ENCODE data around the gene GSK3B. TPM values are rescaled to one million over a fixed set of nuclear protein-coding genes. Genes with fewer than 3 reads are reported as not detected.

The GSK3B gene
- total RNA-seq, 1 experiment from 2014 or later, result 50.0 TPM

GRCh38 chr3:119981386-119981785, 112.9 kb downstream of the GSK3B start:
- H3K4me3 ChIP-seq (replicated peaks in 1 of 2; ENCODE audit: low read depth in 1 of 2, low read length in 2 of 2), result no peak overlapping the region
- intact Hi-C loops (cut with micrococcal nuclease), result no loop called here
- POLR2A ChIA-PET, result no interaction called here
- TF ChIP-seq EGR1 (IDR thresholded peaks at IDR 0.05; ENCODE audit: low read depth) (no peak), SP1 (IDR thresholded peaks at IDR 0.05; ENCODE audit: low read depth) (no peak), POLR2AphosphoS5 (IDR thresholded peaks at IDR 0.05; ENCODE audit: low read depth, low read length) (no peak), JUND (IDR thresholded peaks at IDR 0.05) (no peak), CTCF (IDR thresholded peaks at IDR 0.05 in 2 of 3, conservative IDR thresholded peaks at IDR 0.05 in 1 of 3; ENCODE audit: borderline replicate concordance in 1 of 3, insufficient read depth in 1 of 3, low read depth in 2 of 3, low read length in 2 of 3) (no peak)
- DNase-seq (ENCODE audit: low read depth, low spot score) (no peak), ATAC-seq (no peak)
- H3K9me2 ChIP-seq (ENCODE audit: insufficient read depth), result no peaks in the 10 kb centered on the region
- CTCF ChIA-PET, result no interaction called here
- no peaks in the 10 kb centered on the region for H3K4me1 ChIP-seq (ENCODE audit: control insufficient read depth in 1 of 2, insufficient read depth in 2 of 2, low read length in 2 of 2)
- H3K4me2 ChIP-seq (ENCODE audit: low read length), result no peak overlapping the region
- no peaks in the 10 kb centered on the region for H3K36me3 ChIP-seq (ENCODE audit: control insufficient read depth in 1 of 2, insufficient read depth in 2 of 2, low read length in 2 of 2)
- BruUV-seq (replicated peaks), result no TSS peak
- no peak overlapping the region for H3K9ac ChIP-seq (ENCODE audit: low read length)
- H3K27me3 ChIP-seq (ENCODE audit: insufficient read depth, low read length), result no peaks in the 10 kb centered on the region
- H2AFZ ChIP-seq (ENCODE audit: low read depth, low read length, poor library complexity, severe bottlenecking), result no peak overlapping the region
- H3K9me3 ChIP-seq (ENCODE audit: control insufficient read depth in 1 of 2, insufficient read depth in 1 of 2, low read depth in 1 of 2, low read length in 2 of 2), result no peaks in the 10 kb centered on the region
- no peak overlapping the region for H3K27ac ChIP-seq (ENCODE audit: low read depth, low read length)
- H4K20me1 ChIP-seq (ENCODE audit: insufficient read depth), result no peaks in the 10 kb centered on the region
- peaks cover 33% of the 10 kb centered on the region for H3K79me2 ChIP-seq (ENCODE audit: insufficient read depth, low read length)
- RAD21 ChIA-PET (ENCODE audit: low non-redundant PET in 1 of 2, low total read pairs in 2 of 2, uncharacterized antibody in 2 of 2, unreplicated experiment in 2 of 2), result no interaction called here

DNA sequence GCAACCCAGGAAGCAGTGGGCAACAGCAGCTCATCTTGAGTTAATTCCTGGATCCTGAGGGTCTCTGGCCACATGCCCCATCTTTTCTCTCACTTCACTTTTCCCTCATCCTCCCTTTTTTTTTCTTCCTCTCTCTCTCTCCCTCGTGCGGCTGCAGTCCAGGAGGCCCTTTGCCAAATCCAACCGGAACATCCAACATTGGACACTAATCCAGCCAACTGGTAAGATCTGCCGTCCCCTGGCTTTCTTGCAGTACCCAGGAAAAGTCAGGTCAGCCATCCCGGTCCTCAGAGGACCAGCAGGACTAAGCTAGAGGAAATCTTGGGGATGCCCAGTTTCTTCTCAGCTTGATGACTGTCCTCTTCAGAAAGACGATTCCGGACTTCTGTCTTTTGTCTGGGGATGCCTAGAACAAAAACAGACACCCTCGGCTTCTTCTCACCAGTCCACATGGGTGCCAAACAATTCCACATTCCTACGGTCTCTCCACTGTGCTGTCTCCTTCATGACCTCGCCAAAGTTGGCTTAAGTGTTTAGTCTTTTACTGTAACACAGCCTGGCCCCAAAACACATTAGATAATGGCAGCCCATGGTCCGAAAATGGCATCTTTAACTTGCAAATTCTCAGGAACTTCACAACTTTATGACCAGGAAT, 115.6 kb downstream of the GSK3B start:
- RAD21 ChIA-PET (ENCODE audit: low non-redundant PET in 1 of 2, low total read pairs in 2 of 2, uncharacterized antibody in 2 of 2, unreplicated experiment in 2 of 2), result no interaction called here
- POLR2A ChIA-PET, result no interaction called here
- no TSS peak for BruUV-seq (replicated peaks)
- H3K4me1 ChIP-seq (ENCODE audit: control insufficient read depth in 1 of 2, insufficient read depth in 2 of 2, low read length in 2 of 2), result no peaks in the 10 kb centered on the region
- ATAC-seq, result no peak
- H2AFZ ChIP-seq (ENCODE audit: low read depth, low read length, poor library complexity, severe bottlenecking), result no peak overlapping the region
- intact Hi-C loops (cut with micrococcal nuclease), result no loop called here
- TF ChIP-seq CEBPB (IDR thresholded peaks at IDR 0.05; ENCODE audit: low read depth) (no peak), ATF3 (IDR thresholded peaks at IDR 0.05) (no peak), ZNF274 (IDR thresholded peaks at IDR 0.05; ENCODE audit: low read depth, low read length) (no peak), RAD21 (IDR thresholded peaks at IDR 0.05; ENCODE audit: low read depth) (no peak), ZFX (IDR thresholded peaks at IDR 0.05) (no peak), EZH2 (IDR thresholded peaks at IDR 0.05) (no peak), SIN3A (IDR thresholded peaks at IDR 0.05; ENCODE audit: low read depth) (no peak), POLR2A (IDR thresholded peaks at IDR 0.05; ENCODE audit: borderline replicate concordance, extremely low read depth, insufficient read depth, insufficient read length) (no peak), CTCF (IDR thresholded peaks at IDR 0.05 in 2 of 3, conservative IDR thresholded peaks at IDR 0.05 in 1 of 3; ENCODE audit: borderline replicate concordance in 1 of 3, insufficient read depth in 1 of 3, low read depth in 2 of 3, low read length in 2 of 3) (no peak)
- DNase-seq (ENCODE audit: low read depth, low spot score), result no peak
- no peak overlapping the region for H3K4me3 ChIP-seq (replicated peaks in 1 of 2; ENCODE audit: low read depth in 1 of 2, low read length in 2 of 2)
- H3K27me3 ChIP-seq (ENCODE audit: insufficient read depth, low read length), result no peaks in the 10 kb centered on the region
- no peaks in the 10 kb centered on the region for H3K36me3 ChIP-seq (ENCODE audit: control insufficient read depth in 1 of 2, insufficient read depth in 2 of 2, low read length in 2 of 2)
- H3K27ac ChIP-seq (ENCODE audit: low read depth, low read length), result no peak overlapping the region
- no peaks in the 10 kb centered on the region for H3K9me3 ChIP-seq (ENCODE audit: control insufficient read depth in 1 of 2, insufficient read depth in 1 of 2, low read depth in 1 of 2, low read length in 2 of 2)
- CTCF ChIA-PET, result no interaction called here
- peaks cover 56% of the 10 kb centered on the region for H3K79me2 ChIP-seq (ENCODE audit: insufficient read depth, low read length)
- no peak overlapping the region for H3K9ac ChIP-seq (ENCODE audit: low read length)
- no peaks in the 10 kb centered on the region for H4K20me1 ChIP-seq (ENCODE audit: insufficient read depth)
- H3K9me2 ChIP-seq (ENCODE audit: insufficient read depth), result no peaks in the 10 kb centered on the region
- H3K4me2 ChIP-seq (ENCODE audit: low read length), result no peak overlapping the region

Measured in HCT116 (cell line).